ENCODE data around the gene GPC3. TPM values are rescaled to one million over a fixed set of nuclear protein-coding genes. Genes with fewer than 3 reads are reported as not detected.

Gene GPC3
- total RNA-seq, 1 experiment from 2014 or later = 32.4 TPM

DNA sequence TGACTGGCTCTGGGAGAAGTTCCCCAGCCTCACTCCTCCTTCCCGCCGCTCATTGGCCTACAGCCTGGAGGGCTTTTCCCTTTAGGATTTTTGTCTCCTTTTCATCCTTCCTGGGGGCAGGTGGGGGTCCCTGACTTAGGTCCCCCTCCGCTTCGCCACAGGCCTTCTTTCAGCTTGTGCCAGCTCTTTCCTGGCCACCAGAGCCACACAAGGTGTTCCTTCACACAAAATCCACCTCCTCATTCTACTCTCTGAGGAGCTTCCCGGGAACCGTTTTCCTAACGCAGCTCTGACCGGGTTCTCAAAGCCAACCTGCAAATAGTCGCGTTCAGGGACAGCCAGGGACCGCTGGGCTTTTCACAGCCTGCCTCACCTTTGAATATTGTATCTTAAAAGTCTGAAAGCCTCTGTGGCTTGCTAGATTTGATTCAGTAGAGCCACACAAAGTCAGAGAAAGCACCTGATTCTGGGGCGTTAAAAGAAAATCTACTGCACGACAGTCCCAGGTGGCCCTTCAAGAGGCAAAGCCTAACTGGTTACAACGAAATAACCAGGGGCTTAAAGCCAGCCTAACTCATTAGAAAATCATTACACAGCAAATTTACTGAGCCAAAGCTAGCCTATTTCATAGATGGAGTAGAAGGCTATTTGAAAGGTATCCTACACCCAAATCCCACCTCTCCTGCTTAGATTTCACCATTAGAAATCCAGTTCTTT is 731 bp upstream of the GPC3 start (continued):
- TF ChIP-seq, protein P1, sequence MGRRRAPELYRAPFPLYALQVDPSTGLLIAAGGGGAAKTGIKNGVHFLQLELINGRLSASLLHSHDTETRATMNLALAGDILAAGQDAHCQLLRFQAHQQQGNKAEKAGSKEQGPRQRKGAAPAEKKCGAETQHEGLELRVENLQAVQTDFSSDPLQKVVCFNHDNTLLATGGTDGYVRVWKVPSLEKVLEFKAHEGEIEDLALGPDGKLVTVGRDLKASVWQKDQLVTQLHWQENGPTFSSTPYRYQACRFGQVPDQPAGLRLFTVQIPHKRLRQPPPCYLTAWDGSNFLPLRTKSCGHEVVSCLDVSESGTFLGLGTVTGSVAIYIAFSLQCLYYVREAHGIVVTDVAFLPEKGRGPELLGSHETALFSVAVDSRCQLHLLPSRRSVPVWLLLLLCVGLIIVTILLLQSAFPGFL (CRISPR knock-in tag; IDR thresholded peaks at IDR 0.05; ENCODE audit: borderline replicate concordance) = no peak
- TF ChIP-seq NFATC4 (CRISPR knock-in tag; IDR thresholded peaks at IDR 0.05) (no peak), MXD4 (CRISPR knock-in tag; IDR thresholded peaks at IDR 0.05; ENCODE audit: borderline replicate concordance) (no peak)

DNA sequence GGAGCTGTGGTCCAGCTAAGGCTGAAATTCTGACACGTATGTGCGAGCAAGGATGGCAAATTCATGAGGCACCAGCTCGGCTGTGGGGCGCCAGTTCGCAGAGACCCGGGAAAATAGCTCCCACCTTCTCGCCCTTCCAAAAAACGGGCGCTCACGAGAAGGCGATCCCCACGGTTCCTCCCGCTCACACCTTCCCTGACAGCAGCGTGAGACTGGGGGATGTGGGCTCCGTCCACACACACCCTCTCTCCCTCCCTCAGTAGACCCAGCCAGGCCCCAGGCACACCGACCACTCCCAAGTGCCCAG is 584 bp downstream of the GPC3 start:
- no peak for ATAC-seq
- TF ChIP-seq, protein P2, sequence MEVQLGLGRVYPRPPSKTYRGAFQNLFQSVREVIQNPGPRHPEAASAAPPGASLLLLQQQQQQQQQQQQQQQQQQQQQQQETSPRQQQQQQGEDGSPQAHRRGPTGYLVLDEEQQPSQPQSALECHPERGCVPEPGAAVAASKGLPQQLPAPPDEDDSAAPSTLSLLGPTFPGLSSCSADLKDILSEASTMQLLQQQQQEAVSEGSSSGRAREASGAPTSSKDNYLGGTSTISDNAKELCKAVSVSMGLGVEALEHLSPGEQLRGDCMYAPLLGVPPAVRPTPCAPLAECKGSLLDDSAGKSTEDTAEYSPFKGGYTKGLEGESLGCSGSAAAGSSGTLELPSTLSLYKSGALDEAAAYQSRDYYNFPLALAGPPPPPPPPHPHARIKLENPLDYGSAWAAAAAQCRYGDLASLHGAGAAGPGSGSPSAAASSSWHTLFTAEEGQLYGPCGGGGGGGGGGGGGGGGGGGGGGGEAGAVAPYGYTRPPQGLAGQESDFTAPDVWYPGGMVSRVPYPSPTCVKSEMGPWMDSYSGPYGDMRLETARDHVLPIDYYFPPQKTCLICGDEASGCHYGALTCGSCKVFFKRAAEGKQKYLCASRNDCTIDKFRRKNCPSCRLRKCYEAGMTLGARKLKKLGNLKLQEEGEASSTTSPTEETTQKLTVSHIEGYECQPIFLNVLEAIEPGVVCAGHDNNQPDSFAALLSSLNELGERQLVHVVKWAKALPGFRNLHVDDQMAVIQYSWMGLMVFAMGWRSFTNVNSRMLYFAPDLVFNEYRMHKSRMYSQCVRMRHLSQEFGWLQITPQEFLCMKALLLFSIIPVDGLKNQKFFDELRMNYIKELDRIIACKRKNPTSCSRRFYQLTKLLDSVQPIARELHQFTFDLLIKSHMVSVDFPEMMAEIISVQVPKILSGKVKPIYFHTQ (CRISPR knock-in tag; IDR thresholded peaks at IDR 0.05) = no peak
- TF ChIP-seq ZNF232 (CRISPR knock-in tag; IDR thresholded peaks at IDR 0.05) (no peak), ZNF219 (CRISPR knock-in tag; IDR thresholded peaks at IDR 0.05; ENCODE audit: borderline replicate concordance) (no peak), FOXP1 (CRISPR knock-in tag; IDR thresholded peaks at IDR 0.05; ENCODE audit: borderline replicate concordance) (no peak), ZNF317 (CRISPR knock-in tag; IDR thresholded peaks at IDR 0.05; ENCODE audit: borderline replicate concordance, low read depth) (no peak), TP53 (CRISPR knock-in tag; IDR thresholded peaks at IDR 0.05) (no peak), ZNF671 (CRISPR knock-in tag; IDR thresholded peaks at IDR 0.05) (no peak), ZNF416 (CRISPR knock-in tag; IDR thresholded peaks at IDR 0.05) (no peak)
- TF ChIP-seq, protein P3, sequence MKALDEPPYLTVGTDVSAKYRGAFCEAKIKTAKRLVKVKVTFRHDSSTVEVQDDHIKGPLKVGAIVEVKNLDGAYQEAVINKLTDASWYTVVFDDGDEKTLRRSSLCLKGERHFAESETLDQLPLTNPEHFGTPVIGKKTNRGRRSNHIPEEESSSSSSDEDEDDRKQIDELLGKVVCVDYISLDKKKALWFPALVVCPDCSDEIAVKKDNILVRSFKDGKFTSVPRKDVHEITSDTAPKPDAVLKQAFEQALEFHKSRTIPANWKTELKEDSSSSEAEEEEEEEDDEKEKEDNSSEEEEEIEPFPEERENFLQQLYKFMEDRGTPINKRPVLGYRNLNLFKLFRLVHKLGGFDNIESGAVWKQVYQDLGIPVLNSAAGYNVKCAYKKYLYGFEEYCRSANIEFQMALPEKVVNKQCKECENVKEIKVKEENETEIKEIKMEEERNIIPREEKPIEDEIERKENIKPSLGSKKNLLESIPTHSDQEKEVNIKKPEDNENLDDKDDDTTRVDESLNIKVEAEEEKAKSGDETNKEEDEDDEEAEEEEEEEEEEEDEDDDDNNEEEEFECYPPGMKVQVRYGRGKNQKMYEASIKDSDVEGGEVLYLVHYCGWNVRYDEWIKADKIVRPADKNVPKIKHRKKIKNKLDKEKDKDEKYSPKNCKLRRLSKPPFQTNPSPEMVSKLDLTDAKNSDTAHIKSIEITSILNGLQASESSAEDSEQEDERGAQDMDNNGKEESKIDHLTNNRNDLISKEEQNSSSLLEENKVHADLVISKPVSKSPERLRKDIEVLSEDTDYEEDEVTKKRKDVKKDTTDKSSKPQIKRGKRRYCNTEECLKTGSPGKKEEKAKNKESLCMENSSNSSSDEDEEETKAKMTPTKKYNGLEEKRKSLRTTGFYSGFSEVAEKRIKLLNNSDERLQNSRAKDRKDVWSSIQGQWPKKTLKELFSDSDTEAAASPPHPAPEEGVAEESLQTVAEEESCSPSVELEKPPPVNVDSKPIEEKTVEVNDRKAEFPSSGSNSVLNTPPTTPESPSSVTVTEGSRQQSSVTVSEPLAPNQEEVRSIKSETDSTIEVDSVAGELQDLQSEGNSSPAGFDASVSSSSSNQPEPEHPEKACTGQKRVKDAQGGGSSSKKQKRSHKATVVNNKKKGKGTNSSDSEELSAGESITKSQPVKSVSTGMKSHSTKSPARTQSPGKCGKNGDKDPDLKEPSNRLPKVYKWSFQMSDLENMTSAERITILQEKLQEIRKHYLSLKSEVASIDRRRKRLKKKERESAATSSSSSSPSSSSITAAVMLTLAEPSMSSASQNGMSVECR (CRISPR knock-in tag; IDR thresholded peaks at IDR 0.05; ENCODE audit: borderline replicate concordance) = no peak
- TF ChIP-seq, protein P4, sequence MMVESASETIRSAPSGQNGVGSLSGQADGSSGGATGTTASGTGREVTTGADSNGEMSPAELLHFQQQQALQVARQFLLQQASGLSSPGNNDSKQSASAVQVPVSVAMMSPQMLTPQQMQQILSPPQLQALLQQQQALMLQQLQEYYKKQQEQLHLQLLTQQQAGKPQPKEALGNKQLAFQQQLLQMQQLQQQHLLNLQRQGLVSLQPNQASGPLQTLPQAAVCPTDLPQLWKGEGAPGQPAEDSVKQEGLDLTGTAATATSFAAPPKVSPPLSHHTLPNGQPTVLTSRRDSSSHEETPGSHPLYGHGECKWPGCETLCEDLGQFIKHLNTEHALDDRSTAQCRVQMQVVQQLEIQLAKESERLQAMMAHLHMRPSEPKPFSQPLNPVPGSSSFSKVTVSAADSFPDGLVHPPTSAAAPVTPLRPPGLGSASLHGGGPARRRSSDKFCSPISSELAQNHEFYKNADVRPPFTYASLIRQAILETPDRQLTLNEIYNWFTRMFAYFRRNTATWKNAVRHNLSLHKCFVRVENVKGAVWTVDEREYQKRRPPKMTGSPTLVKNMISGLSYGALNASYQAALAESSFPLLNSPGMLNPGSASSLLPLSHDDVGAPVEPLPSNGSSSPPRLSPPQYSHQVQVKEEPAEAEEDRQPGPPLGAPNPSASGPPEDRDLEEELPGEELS (CRISPR knock-in tag; IDR thresholded peaks at IDR 0.05) = no peak
- TF ChIP-seq, protein P5, sequence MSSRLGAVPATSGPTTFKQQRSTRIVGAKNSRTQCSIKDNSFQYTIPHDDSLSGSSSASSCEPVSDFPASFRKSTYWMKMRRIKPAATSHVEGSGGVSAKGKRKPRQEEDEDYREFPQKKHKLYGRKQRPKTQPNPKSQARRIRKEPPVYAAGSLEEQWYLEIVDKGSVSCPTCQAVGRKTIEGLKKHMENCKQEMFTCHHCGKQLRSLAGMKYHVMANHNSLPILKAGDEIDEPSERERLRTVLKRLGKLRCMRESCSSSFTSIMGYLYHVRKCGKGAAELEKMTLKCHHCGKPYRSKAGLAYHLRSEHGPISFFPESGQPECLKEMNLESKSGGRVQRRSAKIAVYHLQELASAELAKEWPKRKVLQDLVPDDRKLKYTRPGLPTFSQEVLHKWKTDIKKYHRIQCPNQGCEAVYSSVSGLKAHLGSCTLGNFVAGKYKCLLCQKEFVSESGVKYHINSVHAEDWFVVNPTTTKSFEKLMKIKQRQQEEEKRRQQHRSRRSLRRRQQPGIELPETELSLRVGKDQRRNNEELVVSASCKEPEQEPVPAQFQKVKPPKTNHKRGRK (CRISPR knock-in tag; IDR thresholded peaks at IDR 0.05; ENCODE audit: borderline replicate concordance) = no peak
- TF ChIP-seq, protein P6, sequence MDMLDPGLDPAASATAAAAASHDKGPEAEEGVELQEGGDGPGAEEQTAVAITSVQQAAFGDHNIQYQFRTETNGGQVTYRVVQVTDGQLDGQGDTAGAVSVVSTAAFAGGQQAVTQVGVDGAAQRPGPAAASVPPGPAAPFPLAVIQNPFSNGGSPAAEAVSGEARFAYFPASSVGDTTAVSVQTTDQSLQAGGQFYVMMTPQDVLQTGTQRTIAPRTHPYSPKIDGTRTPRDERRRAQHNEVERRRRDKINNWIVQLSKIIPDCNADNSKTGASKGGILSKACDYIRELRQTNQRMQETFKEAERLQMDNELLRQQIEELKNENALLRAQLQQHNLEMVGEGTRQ (CRISPR knock-in tag; IDR thresholded peaks at IDR 0.05) = no peak
- TF ChIP-seq, protein P7, sequence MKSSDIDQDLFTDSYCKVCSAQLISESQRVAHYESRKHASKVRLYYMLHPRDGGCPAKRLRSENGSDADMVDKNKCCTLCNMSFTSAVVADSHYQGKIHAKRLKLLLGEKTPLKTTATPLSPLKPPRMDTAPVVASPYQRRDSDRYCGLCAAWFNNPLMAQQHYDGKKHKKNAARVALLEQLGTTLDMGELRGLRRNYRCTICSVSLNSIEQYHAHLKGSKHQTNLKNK (CRISPR knock-in tag; IDR thresholded peaks at IDR 0.05) = no peak
- TF ChIP-seq, protein P8, sequence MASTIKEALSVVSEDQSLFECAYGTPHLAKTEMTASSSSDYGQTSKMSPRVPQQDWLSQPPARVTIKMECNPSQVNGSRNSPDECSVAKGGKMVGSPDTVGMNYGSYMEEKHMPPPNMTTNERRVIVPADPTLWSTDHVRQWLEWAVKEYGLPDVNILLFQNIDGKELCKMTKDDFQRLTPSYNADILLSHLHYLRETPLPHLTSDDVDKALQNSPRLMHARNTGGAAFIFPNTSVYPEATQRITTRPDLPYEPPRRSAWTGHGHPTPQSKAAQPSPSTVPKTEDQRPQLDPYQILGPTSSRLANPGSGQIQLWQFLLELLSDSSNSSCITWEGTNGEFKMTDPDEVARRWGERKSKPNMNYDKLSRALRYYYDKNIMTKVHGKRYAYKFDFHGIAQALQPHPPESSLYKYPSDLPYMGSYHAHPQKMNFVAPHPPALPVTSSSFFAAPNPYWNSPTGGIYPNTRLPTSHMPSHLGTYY (CRISPR knock-in tag; IDR thresholded peaks at IDR 0.05) = no peak

More for the DNA sequence above, 584 bp downstream of the GPC3 start:
- DNase-seq (ENCODE audit: low spot score) = no peak
- POLR2A ChIA-PET = interaction anchor here (1.5 kb wide), 1 partner anchor 18 kb away, joined by 5 read pairs; no protein-coding TSS in a partner anchor
- Mint-ChIP-seq H3K9me3 (no peaks in the 10 kb centered on the region), H3K27ac (no peak overlapping the region), H3K4me1 (peaks cover 47% of the 10 kb centered on the region), H3K4me3 (peak overlapping the region; percentile 77), H3K27me3 (ENCODE audit: low read depth) (peaks cover 21% of the 10 kb centered on the region), H3K36me3 (no peaks in the 10 kb centered on the region)
- CTCF ChIA-PET = interaction anchor here (0.6 to 1.2 kb wide), 6 partner anchors 36 to 780 kb away, joined by 3 to 4 read pairs (median 4); no protein-coding TSS in a partner anchor
